GM19328 (cell line): Measurements from ENCODE around the gene CARD11.

ENCODE experiments used
- ATAC-seq: cut with Tn5 transposase; IDR thresholded peaks from one replicate; pipeline ENCODE4 v1.9.1; 2021; ENCODE audit warnings: mild to moderate bottlenecking, moderate library complexity; ENCODE audit not compliant: unreplicated experiment

CARD11 gene

DNA sequence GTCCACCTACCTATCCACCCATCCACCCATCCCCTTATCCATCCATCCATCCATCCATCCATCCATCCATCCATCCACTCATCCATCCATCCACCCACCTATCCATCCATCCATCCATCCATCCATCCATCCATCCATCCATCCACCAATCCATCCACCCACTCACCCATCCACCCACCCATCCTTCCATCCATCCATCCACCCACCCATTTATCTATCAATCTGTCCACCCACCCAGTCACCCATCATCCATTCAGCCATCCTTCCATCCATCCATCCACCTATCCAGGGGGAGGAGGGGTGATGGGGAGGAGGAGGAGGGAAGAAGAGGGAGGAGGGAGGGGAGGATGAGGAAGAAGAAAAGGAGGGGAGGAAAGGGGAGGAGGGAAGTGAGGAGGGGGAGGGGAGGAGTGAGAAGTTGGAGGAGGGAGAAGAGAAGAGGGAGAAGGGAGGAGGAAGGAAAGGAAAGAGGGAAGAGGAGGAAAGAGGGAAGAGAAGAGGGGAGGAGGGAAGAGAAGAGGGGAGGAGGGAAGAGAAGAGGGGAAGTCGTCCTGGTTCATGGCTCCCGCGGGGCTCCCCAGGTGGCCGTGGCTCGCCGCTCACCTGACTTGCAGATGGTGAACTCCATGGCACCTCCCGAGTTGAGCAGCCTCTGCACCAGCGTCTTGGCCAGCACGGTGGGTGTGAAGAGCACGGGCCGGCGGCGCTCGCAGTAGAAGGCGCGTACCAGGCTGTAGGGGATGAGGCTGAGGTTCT lies 130.8 kb downstream of the CARD11 start:
- ATAC-seq, result no peak

DNA sequence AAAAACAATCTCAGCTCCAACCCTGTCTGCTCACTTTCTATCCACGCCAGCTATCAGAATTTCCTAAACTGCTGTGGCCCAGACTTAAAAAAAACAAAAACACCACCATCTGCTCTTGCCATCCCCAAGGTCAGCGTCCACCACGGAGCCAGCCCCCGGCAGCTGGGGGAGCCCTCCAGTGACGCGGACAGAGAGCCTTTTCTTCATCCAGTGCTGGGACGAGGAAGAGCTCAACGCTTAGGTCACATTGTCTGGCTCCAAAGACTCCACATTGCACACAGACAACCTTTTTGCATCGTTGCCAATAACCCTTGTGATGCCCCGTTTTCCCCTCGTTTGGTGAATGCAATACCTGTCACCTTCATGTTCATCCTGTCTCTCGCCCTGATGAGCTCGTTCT lies 132.2 kb downstream of the CARD11 start:
- ATAC-seq, result no peak

DNA sequence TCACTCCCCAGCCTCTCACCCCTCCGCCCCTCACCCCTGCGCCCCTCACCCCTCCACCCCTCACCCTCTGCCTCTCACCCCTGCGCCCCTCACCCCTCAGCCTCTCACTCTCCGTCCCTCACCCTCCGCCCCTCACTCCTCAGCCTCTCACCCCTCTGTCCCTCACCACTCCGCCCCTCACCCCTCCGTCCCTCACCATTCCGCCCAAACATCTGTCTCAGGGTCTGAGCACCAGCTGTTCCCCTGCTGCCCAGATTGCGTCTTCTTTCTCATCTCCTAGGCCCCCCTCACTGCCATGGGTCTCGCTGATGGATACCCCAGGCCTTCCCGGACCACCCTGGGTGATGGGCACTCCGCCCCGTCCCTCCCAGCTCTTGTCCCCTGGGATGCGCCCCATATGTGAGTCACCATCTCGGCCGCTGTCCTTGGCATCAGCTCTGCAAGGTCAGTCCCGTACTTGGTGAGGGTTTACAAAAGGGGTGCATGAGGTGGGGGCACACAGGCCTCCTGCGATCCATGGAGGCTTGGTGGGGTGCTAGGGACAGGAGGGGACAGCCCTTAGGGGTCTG lies 134.1 kb downstream of the CARD11 start:
- ATAC-seq, result no peak

DNA sequence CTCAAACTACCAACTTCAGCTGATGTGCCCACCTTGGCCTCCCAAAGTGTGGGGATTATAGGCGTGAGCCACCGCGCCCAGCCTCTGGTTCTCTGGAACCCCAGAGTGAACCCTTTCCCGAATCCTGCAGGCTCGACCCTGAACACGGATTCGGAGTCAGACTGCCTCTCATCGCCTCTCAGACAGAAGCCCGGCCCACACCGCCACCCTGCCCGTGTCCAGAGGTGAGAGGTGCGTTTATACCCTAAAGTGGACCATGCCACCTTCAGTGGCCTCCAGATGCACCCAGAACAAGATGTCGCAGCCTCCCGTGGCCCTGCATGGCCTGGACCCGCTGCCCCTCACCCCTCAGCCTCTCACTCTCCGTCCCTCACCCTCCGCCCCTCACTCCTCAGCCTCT lies 134.6 kb downstream of the CARD11 start:
- no peak for ATAC-seq

DNA sequence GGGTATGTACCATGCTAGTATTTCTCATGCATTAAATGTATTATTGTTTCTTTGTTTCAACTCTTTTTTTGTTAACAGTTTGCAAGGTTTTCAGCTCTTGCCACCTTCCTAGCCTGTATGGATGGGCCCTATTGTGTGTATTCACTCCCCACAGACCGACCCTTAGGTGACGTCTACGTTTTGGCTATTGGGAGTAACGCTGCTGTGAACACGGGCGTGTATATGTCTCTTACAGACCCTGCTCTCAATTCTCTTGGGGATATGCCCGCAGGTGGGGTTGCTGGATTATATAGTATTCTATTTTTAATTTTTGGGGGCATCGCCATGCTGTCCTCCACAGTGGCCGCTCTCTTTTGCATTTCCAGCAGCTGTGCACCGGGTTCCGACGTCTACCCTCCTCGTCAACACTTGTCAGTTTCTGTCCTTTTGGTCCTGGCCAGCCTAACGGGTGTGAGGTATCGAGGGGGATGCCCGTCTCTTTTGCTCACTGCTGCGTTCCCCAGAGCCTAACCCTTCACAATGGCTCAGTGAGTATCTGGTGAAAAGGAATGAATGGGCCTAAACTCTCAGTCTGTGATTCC lies 135.5 kb downstream of the CARD11 start:
- ATAC-seq, result no peak

DNA sequence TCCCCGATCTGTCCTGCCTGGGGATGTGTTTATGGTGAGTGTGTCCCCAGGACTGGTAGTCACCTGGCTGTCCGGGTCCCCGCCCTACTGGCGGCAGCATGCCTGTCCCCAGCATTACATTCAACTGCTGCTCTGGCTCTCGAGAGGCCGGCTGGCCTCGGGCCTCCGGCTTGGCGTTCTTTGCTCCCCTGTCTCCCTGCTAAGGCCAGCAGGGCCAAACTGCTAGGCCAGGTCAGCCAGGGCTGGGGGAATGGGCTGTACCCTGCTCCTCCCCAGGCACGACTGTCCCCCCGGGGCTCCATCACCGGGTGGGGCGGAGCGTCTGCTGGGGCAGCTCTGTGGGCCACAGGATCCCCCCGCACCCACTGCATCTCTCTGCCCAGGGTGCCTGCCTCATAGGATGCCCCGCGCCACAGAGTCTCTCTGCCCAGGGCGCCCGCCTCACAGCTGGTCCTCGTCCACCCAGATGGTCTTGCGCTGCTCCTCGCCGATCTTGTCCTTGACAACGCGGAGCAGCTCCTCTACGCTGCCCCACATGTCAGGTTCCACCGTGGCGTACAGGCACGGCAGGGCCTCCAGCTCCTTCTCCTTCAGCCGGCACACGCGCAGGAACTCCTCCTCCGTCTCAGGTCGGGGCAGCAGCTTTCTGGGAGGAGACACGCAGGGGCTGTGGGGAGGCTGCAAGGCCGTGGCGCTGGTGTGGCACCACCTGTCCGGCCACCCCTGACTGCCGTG lies 137.3 kb downstream of the CARD11 start:
- no peak for ATAC-seq

DNA sequence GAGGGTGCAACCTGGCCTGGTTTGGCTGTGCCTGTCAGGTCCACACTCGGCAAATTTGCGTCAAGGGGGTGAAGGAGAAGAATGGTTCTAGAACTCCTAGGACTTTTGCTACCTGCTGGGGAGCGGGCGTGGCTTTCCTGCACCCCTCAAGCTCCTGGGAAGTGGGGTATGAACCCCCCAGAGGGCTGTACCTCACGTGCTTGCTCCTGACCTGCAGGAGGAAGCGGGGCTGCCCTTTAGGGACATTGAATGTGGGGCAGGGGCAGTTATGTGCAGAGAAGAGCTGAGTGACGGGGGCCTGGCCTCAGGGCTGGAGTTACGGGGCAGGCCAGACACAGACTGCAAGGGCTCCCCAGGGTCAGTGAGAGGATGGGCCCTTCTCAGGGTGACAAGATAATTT lies 138.2 kb downstream of the CARD11 start:
- no peak for ATAC-seq

DNA sequence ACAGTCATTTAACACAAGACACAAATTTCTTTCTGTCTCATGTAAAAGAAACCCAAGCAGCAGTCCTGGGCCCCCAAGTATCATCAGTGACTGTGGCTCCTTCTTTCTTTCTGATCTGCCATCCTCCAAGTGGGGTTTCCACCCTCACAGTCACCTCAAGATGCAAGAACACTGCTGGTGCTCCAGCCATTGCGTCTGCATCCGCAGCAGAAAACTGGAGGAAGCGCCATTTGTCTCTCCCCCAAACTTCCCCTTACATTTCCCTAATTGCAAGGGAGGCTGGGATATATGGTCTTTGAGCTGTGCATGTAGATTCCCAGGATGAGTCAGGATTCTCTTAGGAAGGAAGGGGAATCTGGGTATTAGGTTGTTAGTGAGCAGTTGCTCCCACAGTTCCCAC lies 138.6 kb downstream of the CARD11 start:
- no peak for ATAC-seq

DNA sequence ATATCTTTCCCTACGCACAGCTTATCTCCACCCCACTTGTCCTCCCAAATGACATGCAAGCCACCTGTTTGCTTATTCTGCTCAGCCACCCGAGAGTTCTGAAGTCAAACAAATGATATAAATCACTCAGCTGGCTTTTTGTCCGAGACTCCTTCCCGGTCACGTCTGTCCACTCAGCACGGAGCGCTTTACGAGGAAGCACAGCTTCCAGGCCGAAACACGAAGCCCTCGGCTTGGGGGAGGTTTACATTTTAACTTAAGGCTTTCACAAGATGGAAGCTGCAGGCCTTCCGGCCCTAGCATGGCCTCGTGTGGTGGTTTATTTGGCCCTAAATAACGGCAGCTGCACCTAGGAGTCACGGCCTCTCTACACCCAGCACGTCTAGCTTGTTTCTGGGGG lies 139.5 kb downstream of the CARD11 start:
- ATAC-seq, result no peak

DNA sequence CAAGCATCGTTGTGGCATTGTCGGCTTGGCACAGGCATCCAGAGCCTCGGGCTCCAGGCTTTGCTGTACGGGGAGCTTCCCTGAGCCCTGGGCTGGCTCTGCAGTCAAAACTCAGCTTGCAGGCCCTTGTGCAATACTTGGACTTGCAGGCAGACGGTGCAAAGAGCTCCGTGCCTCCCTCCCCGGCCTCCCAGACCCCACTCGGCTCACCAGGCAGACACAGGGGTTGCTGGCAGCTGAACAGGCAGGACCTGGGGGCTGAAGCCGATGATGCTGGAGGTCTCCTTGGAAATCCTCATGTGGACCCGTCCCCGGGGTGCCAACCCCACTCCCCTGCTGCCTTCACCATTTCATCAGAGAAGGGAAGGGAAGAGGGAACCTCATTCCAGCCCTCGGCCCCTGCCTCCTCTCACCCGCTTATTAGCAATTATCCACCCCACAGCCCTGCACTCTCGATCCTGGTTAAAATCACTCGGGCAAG lies 139.9 kb downstream of the CARD11 start:
- ATAC-seq, result no peak

DNA sequence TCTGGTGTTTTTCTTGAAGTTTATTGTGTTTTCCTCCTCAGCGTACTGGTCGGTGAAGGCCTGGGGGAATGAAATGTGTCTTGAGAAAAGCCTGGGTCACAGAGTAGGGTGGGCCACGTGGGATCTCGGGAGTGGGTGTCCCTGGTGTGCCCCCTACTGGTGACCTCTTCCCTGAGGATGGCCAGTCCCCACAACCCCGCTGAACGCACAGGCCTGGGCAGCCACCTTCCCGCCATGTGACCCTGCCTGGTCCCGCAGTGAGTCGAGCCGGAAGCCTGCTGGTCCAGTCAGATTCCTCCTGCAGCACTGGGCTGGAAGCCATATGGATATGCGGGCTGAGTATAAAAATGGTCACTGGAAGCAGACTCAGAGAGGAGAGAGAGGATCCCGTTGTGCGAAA lies 146.6 kb downstream of the CARD11 start:
- ATAC-seq, result no peak

DNA sequence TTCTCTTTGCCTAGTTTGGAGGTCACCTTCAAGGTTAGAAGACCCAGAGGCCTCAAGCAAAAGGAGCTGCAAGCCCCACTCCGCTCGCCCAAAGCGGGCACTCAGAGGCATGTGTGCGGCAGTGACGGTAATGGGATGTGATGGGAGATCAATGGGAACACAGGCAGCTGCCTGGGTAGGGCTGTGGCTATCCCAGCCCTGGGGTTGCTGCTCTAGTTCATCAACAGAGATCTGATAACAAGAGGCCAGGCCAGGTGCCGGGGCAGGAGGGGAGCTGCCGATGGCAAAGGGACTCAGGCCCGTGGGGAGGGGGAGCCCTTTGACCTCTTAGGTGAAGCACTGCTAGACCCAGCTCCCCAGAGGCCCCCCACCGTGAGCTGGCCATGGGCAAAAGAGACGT lies 147.5 kb downstream of the CARD11 start:
- no peak for ATAC-seq

DNA sequence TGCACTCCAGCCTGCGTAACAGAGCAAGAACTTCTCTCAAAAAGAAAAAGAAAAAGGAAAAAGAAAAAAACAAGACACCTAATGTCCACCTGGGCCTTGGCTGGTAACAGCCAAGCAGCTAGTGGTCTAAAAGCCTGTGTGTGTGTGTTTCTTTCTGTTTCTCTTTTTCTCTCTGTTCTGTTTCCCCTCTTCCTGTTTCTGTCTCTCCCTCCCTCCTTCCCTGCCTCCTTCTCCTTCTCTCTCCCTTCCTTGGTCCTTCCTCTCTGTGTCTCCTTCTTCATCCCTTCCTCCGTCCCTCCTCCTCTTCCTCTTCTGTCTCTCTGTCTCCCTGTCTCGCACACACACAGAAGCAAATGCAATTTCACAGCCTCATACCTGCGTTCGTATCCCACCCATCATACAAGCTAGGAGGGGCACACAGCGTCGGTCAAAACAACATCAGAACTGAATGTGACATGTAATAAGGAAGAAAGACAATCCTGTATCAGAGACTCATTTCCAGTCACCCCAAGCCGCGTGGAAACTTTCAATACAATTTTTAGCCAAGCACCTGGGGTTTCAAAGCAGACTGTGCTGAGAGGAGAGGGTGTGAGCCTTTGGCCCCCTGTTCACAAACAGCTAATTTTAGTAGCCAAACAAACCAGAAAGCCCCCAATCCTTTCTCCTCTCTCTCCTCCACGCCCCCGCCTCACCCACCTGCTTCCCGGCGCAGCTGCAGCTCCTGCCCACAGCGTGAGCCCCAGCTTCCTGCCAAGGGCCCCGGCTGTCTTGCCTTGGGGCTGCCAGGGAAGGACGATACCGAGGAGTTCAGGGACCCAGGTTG lies 149.3 kb downstream of the CARD11 start:
- ATAC-seq, result peak; percentile 64

DNA sequence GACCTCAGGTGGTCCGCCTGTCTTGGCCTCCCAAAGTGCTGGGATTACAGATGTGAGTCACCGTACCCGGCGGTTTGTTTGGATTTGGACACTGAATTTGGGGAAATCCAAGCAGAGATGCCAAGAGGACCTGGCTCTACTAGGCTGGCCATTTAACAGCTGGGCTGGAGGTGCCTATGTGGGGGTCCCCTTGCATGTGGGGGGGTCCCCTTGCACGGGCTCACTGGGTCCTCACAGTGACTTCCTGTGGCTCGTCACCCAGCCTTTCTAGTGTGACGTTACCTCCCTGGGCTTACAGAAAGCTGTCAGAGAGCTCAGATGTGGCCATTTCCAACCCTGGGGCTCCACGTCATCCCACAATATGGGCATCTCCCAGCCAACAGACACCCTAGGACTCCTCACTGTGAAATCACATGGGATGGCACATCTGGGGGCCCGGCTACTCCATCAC lies 150.2 kb downstream of the CARD11 start:
- ATAC-seq, result no peak

DNA sequence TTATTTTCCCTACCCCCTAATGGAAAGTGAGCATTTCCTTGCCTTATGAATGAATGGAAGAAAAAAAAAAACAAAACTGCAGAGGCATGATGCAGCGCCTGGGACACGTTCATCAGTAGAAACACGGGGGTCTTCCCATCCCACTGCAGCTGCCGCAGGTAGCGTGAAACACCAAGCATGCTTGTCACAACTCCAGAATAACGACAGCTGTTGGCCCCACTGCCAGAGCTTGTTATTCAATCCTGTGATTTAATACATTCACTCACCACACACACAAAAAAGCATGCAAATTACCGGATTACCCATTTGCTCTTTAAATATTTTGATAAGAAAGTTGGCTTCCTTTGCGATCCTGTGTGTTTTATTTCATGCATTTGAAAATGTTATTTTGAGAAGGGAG lies 151.1 kb downstream of the CARD11 start:
- ATAC-seq, result no peak

DNA sequence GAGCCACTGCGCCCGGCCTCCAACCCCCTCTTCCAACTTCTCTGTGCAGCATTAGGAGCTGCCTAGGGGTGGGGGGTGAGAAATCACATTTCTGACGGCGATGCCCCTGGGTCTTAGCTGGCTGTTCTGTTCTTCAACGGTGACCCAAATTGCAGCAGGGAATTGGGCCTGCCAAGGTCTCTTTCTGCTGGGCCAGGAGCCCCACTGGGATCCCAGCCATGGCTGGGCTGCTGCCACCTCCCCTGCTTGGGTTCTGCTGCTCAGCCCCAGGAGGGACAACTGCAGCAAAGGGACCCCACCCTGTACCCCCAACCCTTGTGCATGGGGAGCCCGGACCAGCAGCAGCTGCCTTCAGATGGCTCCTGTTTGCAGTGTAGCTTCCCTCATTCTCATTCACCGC lies 155.9 kb downstream of the CARD11 start:
- ATAC-seq, result no peak

DNA sequence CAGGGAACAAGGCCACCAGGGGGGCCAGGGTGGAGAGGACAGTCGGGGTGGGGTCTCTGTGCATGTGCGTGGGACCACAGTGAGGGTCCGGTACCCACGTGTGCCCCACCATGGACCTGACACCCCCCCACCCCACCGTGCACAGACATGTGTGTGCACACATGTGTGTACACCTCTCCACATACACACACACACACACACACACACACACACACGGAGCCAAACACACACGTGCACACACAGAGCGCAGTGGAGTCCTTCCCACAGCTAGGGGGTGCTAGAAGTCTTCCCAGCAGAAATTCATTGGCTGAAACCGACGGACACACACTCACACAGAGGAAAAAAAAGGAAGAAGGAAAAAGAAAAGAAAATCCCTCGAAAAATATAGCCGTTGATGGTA lies 156.8 kb downstream of the CARD11 start:
- ATAC-seq, result no peak

DNA sequence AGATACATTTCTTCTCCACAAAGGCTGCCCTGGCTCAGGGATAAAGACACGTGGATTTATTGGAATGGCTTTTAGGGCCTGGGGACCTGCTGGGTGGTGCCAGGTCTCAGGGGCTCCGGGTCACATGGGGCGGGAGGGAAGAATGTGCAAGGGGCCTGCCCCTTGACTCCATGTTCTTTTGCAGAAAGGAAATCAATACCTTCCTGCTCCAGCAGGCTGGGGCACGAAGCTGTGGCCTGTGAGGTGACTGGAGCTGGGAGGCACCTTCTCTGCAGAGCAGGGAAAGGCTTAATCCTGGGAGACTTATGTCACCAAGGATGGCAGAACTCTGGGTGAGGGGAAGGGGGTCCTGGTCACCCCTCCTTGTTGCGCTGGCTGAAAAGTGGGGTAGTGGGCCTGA lies 157.3 kb downstream of the CARD11 start:
- no peak for ATAC-seq

DNA sequence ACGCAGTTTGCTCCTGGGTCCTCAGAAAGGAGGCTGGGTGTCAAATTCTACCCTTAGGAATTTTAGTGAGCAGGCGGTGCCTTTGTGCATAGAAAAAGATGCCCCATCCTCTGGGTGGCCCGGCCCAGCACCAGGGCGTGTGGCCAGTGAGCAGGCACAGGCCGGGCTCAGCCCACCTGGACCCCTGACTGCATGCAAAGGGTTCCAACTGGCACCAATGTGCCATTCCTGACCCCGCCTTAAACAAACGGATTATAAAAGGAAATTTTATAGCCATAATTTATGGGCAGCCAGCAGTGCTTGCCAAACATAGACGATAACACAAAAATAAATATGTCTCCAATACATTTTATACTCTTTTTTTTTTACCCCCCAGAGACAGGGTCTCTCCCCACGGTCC lies 159.5 kb downstream of the CARD11 start:
- no peak for ATAC-seq

DNA sequence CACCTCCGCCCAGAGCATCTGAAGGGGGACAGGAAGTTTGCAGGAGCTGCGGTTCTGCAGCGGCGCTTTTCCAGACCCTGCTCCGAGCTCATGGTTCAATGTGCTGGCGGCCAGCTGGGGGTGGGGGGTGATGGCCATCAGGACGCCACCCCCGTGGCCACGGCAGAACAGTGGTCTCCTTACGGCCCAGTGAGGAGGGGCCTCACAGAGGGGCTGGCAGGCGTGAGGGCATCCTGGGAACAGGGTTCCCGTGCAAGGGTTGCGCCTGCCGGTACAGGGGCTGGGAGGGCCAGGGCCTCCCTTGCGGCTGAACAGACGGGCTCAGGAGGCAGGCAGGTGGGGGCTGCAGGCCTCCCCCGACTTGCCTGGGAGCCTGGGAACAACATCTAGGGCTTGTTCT lies 160.6 kb downstream of the CARD11 start:
- no peak for ATAC-seq

DNA sequence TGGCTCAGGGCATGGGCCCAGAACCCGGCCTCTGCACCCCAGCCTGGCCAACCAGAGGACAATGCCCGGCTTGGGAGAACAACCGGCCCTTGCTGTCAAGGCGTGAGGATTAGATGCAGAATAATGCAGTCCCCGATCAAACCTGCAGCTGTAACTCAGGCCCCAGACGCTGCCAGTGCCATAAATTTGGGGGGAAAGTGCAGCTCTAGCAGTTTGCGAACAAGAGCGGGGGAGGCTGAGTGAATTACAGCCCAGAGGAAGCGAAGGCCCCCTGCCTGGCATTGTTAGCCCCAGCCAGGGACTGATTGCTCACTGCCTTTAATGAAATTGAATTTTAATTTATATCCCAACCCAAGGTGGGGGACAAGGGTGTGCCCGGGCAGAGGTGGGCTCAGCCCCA lies 161.6 kb downstream of the CARD11 start:
- no peak for ATAC-seq
